ENCODE measurements around the gene NCAM2. TPM values are rescaled to one million over a fixed set of nuclear protein-coding genes. Genes with fewer than 3 reads are reported as not detected.

NCAM2 gene
- total and polyA plus RNA-seq, 2 donors (not counting 3 experiments of a cell fraction or from before 2014, with no cell fraction given): 0.11 to 0.27 TPM

GRCh38 chr21:21156957-21157356 is 158.7 kb downstream of the NCAM2 start:
- TF ChIP-seq POLR2A (IDR thresholded peaks at IDR 0.05; ENCODE audit: low read depth, low read length) (no peak), CTCF (IDR thresholded peaks at IDR 0.05; ENCODE audit: extremely low read depth in 1 of 2, insufficient read depth in 1 of 2, low read depth in 1 of 2, low read length in 2 of 2) (no peak), POLR2AphosphoS5 (IDR thresholded peaks at IDR 0.05; ENCODE audit: insufficient read depth, low read depth, low read length) (no peak), GATA2 (IDR thresholded peaks at IDR 0.05; ENCODE audit: insufficient read depth, insufficient read length, low read depth, low read length) (no peak), EZH2 (IDR thresholded peaks at IDR 0.05; ENCODE audit: borderline replicate concordance, low read depth, low read length, severe bottlenecking) (no peak), FOS (IDR thresholded peaks at IDR 0.05; ENCODE audit: borderline replicate concordance, insufficient read depth, low read length) (no peak), MAX (IDR thresholded peaks at IDR 0.05; ENCODE audit: insufficient read depth, insufficient read length) (no peak)
- Histone ChIP-seq H3K27me3 (ENCODE audit: control insufficient read depth in 2 of 2, insufficient read depth in 2 of 2, low read length in 2 of 2) (no peaks in the 10 kb centered on the region), H3K9me1 (replicated peaks; ENCODE audit: control insufficient read depth, extremely low read depth, insufficient read depth, low read length) (no peaks in the 10 kb centered on the region), H3K9me3 (replicated peaks; ENCODE audit: control insufficient read depth, insufficient read depth, low read length) (no peaks in the 10 kb centered on the region), H4K20me1 (replicated peaks; ENCODE audit: control insufficient read depth, extremely low read depth, insufficient read depth, low read length) (no peaks in the 10 kb centered on the region), H3K27ac (ENCODE audit: insufficient read depth, low read depth, low read length) (no peak overlapping the region), H3K36me3 (ENCODE audit: control insufficient read depth in 2 of 2, extremely low read depth in 1 of 2, insufficient read depth in 2 of 2, low read length in 2 of 2) (no peaks in the 10 kb centered on the region), H3K4me1 (ENCODE audit: control insufficient read depth, extremely low read depth, insufficient read depth, low read length) (no peaks in the 10 kb centered on the region), H2AFZ (ENCODE audit: low read depth, low read length) (no peak overlapping the region), H3K9ac (replicated peaks; ENCODE audit: extremely low read depth, insufficient read depth, low read length) (no peak overlapping the region), H3K79me2 (ENCODE audit: control insufficient read depth, insufficient read depth, low read length) (no peaks in the 10 kb centered on the region), H3K4me2 (ENCODE audit: insufficient read depth, low read length) (no peak overlapping the region), H3K4me3 (replicated peaks in 1 of 3; ENCODE audit: insufficient read depth in 1 of 3, low read depth in 1 of 3, low read length in 3 of 3) (no peak overlapping the region)
- dilution Hi-C loops (cut with MboI; ENCODE audit: extremely low pct_ligation_motif_present, low sequenced_read_pairs) (no loop called here), intact Hi-C loops (cut with micrococcal nuclease) (no loop called here)
- ChIA-PET POLR2A (no interaction called here), CTCF (no interaction called here)
- FAIRE-seq: no peak
- BruUV-seq (replicated peaks): no TSS peak
- no peak for DNase-seq (ENCODE audit: low read depth, low spot score)
